Activated CD4-positive, alpha-beta T cell treated with anti-CD3 and anti-CD28 coated beads for 4 hours (primary cell): Measurements from ENCODE around the gene JADE3.

Source experiments
- DNase-seq, 2 donors: peaks; one replicate each; pipeline ENCODE4 v3.0.0-alpha.2; 2020

The JADE3 gene

DNA sequence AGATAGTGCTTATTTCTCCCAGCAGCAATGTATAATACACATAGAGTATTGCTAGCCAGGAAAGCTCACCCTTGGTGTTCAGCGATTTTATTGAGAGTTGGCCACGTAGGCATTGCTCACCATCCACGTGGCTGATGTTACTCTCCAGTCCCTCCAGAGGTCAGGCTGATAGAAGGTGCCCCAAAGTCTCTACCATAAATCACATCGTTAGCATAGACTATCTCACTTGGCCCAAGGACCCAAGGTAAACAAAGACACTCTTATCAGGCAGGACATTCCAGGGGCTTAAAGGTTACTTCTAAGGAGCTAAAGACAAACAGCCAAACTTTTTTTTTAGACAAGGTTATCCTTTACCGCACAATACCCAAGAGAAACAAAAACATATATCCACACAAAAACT lies 135.8 kb downstream of the JADE3 start:
- no peak for DNase-seq

DNA sequence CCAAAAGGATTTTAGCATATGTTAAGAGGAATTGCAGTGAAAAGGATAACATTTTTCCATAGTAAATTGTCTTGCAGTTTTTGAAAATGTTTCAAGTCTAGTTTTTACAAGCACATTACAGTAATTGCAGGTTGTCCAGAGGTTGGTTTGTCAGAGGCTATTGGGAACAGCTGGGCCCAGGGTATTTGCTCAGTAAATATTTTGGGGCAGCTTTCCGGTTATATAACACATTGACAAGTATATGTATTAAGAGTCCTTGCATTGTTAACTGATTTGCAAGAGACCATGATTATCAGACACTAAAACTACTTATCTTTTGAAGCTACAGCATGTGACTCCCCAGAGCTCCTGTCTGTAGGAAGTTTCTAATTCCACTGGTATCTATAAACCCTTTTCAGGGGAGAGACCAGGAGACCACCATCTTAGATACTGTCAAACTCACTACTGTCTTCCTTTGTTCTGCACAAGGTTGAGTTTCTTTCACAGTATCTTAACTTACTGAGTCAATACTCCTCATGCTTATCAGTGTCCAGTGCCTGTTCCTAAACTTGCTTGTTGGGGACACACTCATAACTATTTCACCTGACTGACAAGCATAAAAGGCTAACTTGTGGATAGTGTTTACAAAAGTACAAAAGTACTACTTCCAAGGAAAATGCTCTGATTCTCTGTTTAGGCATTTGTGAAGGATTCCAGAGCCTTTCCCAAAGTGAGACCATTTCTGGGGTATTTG lies 147.1 kb downstream of the JADE3 start:
- no peak for DNase-seq

DNA sequence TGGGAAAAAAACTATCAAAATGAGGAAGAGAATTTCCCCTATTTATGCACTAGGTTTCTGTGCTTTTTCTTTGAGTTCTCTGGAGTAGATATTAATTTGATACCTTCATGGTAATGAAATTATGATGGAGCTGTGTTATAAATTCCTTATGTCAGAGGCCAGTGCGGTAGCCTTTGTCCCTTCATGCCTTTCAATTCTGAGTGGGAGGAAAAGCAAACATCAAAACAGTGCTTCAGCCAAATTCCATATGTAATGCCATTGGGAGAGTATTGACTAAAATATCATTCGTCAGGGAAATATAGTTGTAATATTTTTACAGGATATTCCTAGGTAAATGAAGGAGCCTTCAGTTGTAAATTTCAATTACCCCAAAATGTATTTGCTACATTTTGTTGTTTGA lies 148.5 kb downstream of the JADE3 start:
- no peak for DNase-seq

DNA sequence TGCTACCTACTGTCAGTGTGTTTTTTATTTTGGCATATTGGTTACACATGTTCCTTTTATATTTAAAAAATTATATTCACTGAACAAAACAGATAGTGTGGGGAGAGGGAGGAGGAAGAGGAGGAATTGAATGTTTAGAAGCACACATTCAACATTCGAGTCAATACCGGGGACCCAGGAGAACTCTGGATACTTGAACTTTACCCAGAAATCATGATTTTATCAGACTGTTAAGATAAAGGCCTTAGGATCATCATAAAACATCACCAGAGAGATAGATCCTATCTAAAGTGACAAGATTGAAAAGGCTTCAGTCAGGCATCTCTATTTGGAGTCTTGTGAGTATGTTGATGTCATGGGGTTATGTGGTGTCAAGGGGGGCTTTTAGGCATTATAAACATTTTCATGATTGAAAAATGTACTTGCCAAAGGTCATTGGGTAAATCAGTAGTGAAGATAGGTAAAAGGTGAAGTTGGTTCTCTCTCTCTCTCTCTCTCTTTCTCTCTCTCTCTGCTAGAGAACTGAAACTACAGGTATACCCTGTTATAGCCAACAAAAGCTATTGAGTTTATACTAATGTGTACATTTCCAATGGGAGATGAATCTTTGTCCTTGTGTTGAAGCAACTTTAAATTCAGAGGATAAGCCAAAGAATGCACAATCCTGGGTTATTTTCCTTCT lies 149.2 kb downstream of the JADE3 start:
- DNase-seq, result no peak

DNA sequence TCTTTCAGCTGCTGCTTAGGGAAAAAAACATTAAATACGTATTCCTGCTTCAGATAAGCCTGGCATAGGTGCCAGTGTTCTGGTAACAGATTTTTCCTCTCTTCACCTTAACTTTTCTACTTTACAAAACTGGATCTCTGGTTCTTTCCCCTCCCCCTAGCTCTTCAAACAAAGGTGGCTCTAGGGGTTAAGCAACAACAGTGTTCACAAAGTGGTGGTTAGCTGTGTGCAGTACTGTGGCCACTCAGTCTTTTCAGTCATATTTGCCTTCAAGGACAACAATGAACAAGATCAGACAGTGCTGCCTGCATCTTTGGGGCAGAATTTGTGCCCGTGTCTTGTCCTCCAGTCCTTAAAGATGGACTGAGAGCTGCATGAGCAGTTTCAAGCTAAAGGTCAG lies 151.0 kb downstream of the JADE3 start:
- no peak for DNase-seq

DNA sequence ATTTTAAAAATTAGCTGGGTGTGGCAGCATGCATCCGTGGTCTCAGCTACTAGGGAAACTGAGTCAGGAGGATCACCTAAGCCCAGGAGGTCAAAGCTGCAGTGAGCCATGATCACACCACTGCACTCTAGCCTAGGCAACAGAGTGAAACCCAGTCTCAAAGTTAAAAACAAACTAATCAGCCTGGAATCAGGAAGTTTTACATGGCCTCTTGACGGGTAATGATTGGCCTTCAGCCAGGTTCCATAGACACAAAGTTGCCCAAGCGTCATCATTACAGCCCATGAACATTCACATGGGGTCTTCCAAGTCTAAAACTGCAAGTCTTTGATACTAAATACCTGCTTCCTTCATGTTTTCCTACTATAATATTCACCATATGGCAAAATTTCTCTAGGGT lies 156.0 kb downstream of the JADE3 start:
- no peak for DNase-seq

DNA sequence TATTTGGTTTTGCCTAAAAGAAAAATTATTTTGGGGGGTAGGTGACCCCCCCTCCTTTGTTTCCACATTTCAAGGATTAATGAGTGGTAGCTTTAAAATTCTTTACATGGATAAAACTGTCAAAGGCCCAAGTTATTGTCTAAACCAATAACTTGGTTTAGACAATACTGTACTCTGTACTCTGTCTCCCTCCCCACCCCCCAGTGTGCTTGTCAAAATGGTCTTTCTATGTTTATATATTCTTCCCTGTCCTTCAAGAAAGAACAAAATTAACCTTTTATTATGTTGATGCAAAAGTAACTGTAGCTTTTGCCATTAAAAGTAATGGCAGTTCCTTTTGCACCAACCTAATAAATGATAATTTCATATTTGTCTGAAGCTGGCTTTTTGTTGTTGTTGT lies 156.5 kb downstream of the JADE3 start:
- no peak for DNase-seq

DNA sequence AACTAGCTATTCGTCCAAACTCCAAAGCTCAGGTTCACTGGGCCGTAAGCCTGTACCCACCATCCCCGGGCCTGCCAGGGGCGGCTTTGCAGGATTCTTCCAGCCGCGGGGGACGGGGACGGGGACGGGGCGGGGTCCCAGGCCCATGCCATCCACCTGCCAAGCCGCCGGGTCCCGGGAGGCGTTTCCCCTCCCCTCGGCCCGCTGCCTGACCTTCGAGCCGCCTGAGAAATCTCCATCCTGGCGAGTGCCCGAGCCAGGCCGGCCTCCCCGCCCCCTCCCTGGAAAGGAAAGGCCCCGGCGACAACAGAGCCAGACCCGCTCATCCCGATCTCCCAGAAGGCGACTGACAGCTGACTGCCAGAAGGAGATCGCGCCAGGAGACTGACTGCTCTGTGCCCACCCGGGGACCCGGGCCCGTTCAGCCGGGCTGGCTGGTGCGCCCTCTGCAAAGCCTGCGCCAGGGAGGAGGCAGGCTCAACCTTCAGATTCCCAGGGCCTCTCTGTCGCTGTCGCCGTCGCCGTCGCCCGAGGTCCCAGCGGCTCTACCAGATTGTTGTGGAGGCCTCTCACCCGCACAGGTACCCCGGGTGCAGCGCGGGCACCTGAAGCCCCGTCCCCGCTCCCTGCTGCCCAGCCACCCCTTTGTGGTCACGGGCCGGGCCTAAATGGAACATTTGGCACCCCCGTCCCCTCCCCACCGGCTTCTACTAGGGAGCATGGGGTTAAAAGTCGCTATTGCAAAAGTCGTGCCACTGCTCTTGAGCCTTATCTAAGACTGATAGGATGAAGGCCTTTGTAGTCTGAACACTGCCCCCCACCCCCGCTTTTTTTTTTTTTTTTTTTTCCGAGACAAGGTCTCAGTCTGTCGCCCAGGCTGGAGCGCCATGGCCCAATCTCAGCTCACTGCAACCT lies 166.2 kb downstream of the JADE3 start, which contains the start of gene RGN:
Gene RGN (plus strand): TSS at position 315 of the 915 bp plus-strand sequence. CDS start 2,702 bp downstream, outside the sequence.
- DNase-seq, result no peak

DNA sequence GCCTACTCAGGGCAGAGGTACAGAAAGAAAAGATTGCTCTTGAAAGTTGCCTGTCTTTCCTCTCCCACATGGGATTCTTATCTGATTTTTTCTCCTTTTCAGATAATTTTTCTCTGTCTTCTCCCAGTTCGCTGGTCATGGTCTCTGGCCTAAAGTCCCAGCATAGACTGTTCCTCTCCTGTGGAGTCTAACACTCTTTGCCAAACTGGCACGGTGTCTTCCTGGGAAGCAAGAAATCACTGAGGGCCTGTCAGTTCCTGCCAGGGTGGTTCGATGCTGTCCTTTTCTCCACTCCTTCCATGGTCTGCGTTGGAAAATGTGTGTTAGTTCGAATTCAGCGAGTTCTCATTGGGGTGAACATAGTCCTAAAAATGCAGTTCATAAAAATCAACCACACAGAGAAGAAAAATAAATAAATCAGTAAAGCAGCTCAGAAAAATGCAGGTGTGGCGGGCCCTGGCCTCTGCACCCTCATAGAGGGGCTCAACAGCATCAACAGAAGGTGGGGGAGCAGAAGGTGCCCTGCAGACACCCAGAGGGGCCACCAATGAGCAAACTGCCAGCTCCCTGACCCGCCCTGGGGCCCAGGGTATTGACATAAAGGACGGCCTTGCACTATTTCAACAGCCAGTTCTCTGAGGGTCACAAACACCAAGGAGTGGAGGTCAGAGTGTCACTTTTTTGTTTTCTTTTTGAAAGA lies 168.1 kb downstream of the JADE3 start:
- DNase-seq, result no peak

DNA sequence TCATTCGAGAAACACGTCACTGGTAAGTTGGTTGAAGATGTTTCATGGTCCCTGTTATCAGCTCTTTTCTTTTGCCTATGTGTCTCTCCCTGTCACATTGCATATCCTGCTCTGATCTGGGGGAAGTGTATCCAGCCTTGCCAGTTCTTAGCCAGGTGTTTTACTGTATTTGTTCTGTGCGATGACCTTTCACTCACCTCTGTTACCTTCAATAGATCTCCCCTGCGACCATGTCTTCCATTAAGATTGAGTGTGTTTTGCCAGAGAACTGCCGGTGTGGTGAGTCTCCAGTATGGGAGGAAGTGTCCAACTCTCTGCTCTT lies 168.7 kb downstream of the JADE3 start:
- no peak for DNase-seq

DNA sequence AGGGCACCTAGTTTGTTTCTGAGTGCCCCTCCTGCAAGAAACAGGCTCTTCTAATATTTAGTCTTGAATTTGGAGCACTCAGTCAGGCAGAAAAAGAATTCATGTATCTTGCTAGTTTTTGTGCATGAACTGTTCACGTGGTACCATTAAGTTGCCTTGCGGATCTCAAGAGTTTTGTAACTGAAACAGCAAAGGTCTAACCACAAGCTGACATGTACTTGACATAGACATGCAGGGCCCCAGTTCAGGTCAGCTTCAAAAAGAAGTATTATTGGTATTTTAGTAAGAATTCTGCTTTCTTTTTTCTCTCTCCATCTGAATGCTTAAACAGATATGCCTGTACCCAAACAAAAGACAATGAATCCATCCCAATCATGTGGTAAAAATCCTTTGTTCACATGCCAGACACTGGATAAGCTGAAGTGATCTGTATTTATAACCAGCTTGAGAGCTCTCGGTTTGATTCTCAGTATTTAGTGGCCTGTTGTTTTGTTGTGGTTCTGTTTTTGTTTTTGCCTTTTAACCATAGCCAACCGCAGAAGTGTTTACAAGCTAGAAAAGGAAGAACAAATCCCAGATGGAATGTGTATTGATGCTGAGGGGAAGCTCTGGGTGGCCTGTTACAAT lies 179.0 kb downstream of the JADE3 start:
- DNase-seq, result no peak

DNA sequence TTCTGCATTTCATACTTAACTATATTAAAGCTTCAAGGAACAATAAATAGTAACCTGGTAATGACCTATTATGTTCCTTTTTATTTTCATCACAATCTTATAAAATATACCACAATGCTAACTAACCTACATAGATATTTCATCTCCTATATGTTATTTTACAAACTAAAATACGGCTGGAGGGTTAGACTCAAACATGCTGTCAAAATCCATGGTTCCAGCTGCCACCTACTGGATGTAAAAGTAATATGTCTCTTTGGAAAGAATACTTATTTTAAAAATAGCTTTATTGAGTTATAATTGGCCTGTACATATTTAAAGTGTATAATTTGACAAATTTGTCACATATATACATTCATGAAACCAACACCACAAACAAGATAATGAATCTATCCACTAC lies 181.0 kb downstream of the JADE3 start:
- no peak for DNase-seq

DNA sequence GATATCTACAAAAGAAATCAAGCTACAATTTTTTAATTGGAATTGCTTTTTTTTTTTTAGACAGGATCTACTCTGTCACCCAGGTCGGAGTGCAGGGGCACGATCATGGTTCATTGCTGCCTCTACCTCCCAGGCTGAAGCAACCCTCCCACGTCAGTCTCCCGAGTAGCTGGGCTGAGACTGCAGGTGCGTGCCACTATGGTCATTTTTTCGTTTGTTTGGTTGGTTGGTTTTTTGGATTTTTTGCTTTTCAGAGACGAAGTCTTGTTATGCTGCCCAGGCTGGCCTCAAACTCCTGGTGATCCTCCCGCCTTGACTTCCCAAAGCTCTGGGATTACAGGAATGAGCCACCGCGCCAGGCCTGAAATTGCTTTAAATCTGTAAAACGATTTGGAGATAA lies 181.6 kb downstream of the JADE3 start:
- no peak for DNase-seq

DNA sequence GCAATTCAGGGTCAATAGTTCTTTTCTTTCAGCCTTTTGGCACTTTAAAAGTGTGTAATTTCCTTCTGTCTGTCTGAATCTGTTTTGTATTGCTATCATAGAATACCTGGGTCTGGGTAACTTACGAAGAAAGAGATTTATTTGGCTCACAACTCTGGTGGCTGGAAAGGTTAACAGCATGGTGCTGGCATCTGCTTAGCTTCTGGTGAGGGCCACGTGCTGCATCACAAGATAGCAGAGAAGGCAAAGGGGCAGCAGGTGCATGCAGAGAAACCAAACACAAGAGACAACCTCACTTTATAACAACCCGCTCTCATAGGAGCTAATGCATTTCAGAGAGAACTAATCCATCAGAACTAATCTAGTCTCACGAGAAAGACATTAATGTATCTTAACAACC lies 184.8 kb downstream of the JADE3 start:
- no peak for DNase-seq

DNA sequence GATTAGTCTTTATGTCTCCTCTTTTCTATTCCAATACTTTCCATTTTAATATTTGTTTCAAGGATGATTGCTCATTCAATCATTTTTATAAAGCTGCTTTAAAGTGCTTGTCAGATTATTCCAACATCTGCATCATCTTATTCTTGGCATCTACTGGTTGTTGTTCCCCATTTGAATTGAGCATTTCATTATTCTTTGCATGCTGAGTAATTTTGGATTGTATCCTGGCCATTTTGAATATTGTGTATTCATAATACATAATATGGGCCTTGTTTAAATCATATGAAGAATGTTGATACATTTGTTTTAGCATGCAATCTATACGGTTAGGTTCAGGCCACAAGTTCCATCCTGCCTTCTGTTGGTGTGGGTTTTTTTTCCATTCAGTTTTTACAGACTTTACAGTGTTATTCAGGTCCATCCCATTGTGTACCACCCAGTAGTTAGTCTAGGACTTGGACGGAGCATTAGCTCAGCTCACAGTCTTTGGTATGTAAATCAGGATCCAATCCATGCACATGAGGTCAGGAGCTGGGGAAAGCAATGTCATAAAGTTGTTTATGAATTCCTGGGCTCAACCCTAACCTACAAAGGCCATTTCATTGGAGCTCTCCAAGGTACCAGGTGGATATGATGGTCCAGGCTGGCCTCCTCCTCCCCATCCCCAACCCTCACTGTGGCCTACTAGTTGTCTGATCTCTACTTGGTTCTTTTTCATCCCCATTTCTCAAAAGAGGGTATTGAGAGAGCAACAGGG lies 186.3 kb downstream of the JADE3 start:
- no peak for DNase-seq

DNA sequence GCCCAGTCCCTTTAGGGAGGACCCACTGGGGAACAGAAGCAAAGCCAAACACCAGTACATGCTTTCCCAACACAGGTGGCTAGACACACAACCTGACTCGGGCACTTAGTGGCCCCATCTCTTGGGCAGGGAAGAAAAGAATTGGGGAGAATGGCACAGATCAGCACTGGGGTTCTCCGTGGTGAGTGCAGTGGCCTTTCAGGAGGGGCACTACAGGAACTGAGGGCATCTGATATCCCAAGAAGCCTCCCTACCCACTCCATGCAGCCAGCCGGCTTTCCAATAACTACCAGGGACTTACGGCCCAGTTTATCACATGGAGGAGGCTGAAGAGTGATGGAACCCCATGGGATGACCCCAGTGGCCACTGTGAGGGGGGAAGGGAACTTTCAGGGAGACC lies 189.0 kb downstream of the JADE3 start:
- DNase-seq, result no peak
